MCF 10A (cell line): ENCODE measurements around the gene PRH1. TPM values are rescaled to one million over a fixed set of nuclear protein-coding genes. Genes with fewer than 3 reads are reported as not detected.

Experiments
- BruUV-seq: library from RNA; stranded (reverse); fragments of 400-500 nt; replicated peaks from 2 replicates; lab custom pipeline; 2021; lab: Mats Ljungman, UMichigan
- CTCF ChIA-PET: fragments of 300-600 bp; sonication (Branson Sonifier 250); formaldehyde crosslinking; extraction: SDS; loops from one replicate; lab custom pipeline; 2021; ENCODE audit warnings: antibody characterized with exemption, inconsistent platforms; lab: Yijun Ruan, JAX
- POLR2A ChIA-PET: fragments of 300-600, 350-650 bp; sonication (Branson Sonifier 250); formaldehyde crosslinking; extraction: SDS; loops from one replicate; lab custom pipeline; 2020; ENCODE audit warnings: antibody characterized with exemption, inconsistent platforms; lab: Yijun Ruan, JAX
- DNase-seq: peaks from one replicate; pipeline ENCODE4 v3.0.0-alpha.2; 2018; ENCODE audit not compliant: unreplicated experiment
- H3K27ac Mint-ChIP-seq: one replicate; pipeline ENCODE4 v1.8.0; 2022; ENCODE audit warnings: mild to moderate bottlenecking, low read depth, mixed read lengths; ENCODE audit not compliant: unreplicated experiment
- H3K27me3 Mint-ChIP-seq: one replicate; pipeline ENCODE4 v1.8.0; 2022; ENCODE audit warnings: mixed read lengths; ENCODE audit not compliant: insufficient read depth, unreplicated experiment
- H3K36me3 Mint-ChIP-seq: one replicate; pipeline ENCODE4 v1.8.0; 2022; ENCODE audit warnings: mild to moderate bottlenecking, moderate library complexity, mixed read lengths; ENCODE audit not compliant: insufficient read depth, unreplicated experiment
- H3K4me1 Mint-ChIP-seq: one replicate; pipeline ENCODE4 v1.8.0; 2022; ENCODE audit warnings: mixed read lengths; ENCODE audit not compliant: insufficient read depth, unreplicated experiment
- H3K4me3 Mint-ChIP-seq: one replicate; pipeline ENCODE4 v1.8.0; 2022; ENCODE audit warnings: mild to moderate bottlenecking, moderate library complexity, mixed read lengths; ENCODE audit not compliant: unreplicated experiment
- H3K9me3 Mint-ChIP-seq: one replicate; pipeline ENCODE4 v1.8.0; 2022; ENCODE audit warnings: mixed read lengths; ENCODE audit not compliant: unreplicated experiment
- CTCF ChIP-seq: fragments of 200-600 bp; IDR thresholded peaks from one replicate; pipeline ENCODE4 v1.8.0; 2022; ENCODE audit warnings: antibody characterized with exemption, mild to moderate bottlenecking; ENCODE audit not compliant: unreplicated experiment
- intact Hi-C: fragments of 100-400 bp; cut with micrococcal nuclease; formaldehyde crosslinking; loops from 2 replicates; pipeline ENCODE4 v1.14.1; 2022
- total RNA-seq: library from RNA; stranded (reverse); gene quantifications from 2 replicates; pipeline ENCODE4 v1.2.3, GENCODE V29; 2022

Gene PRH1
- total RNA-seq, 1 experiment from 2014 or later = 11.4 TPM

- BruUV-seq = no TSS peak
- CTCF ChIA-PET = interaction anchor here (0.7 to 1.9 kb wide), 2 partner anchors 32 to 289 kb away, joined by 3 to 4 read pairs; no protein-coding TSS in a partner anchor
- intact Hi-C loops = no loop called here
- peaks cover 10% of the 10 kb centered on the region for H3K36me3 Mint-ChIP-seq
- no peak overlapping the region for H3K27ac Mint-ChIP-seq
- POLR2A ChIA-PET = interaction anchor here (0.6 to 1.2 kb wide), 2 partner anchors 53 to 261 kb away, joined by 3 read pairs; no protein-coding TSS in a partner anchor
- H3K4me3 Mint-ChIP-seq = no peak overlapping the region
- no peaks in the 10 kb centered on the region for H3K27me3 Mint-ChIP-seq
- no peaks in the 10 kb centered on the region for H3K9me3 Mint-ChIP-seq
- DNase-seq = no peak
- TF ChIP-seq CTCF = no peak
- no peaks in the 10 kb centered on the region for H3K4me1 Mint-ChIP-seq
Measured at GRCh38 chr12:10910380-10910779, 26.3 kb upstream of the PRH1 start.

- POLR2A ChIA-PET = no interaction called here
- H3K36me3 Mint-ChIP-seq = peaks cover 6% of the 10 kb centered on the region
- intact Hi-C loops = no loop called here
- no peak for TF ChIP-seq CTCF
- H3K4me3 Mint-ChIP-seq = no peak within 1 kb of the TSS
- no peaks in the 10 kb centered on the region for H3K4me1 Mint-ChIP-seq
- no peak for DNase-seq
- no peaks in the 10 kb centered on the region for H3K9me3 Mint-ChIP-seq
- no peak within 1 kb of the TSS for H3K27ac Mint-ChIP-seq
- H3K27me3 Mint-ChIP-seq = no peaks in the 10 kb centered on the region
- no TSS peak for BruUV-seq
- CTCF ChIA-PET = interaction anchor here (0.6 to 1.9 kb wide), 2 partner anchors 21 to 290 kb away, joined by 3 to 4 read pairs; no protein-coding TSS in a partner anchor
Measured at GRCh38 chr12:10909462-10909861, 25.4 kb upstream of the PRH1 start, which contains the start of gene TAS2R13. TAS2R13 (minus strand) TSS chr12:10909562; CDS start chr12:10909298, 264 bp downstream.

- no peaks in the 10 kb centered on the region for H3K9me3 Mint-ChIP-seq
- DNase-seq = no peak
- ChIA-PET POLR2A (no interaction called here), CTCF (interaction anchor here (0.8 kb wide), 1 partner anchor 48 kb away, joined by 3 read pairs; no protein-coding TSS in a partner anchor)
- no peak overlapping the region for H3K4me3 Mint-ChIP-seq
- TF ChIP-seq CTCF = no peak
- BruUV-seq = no TSS peak
- H3K4me1 Mint-ChIP-seq = no peaks in the 10 kb centered on the region
- intact Hi-C loops = no loop called here
- H3K27ac Mint-ChIP-seq = no peak overlapping the region
- H3K27me3 Mint-ChIP-seq = no peaks in the 10 kb centered on the region
- no peaks in the 10 kb centered on the region for H3K36me3 Mint-ChIP-seq
Measured at GRCh38 chr12:10904686-10905085, 20.6 kb upstream of the PRH1 start.

DNA sequence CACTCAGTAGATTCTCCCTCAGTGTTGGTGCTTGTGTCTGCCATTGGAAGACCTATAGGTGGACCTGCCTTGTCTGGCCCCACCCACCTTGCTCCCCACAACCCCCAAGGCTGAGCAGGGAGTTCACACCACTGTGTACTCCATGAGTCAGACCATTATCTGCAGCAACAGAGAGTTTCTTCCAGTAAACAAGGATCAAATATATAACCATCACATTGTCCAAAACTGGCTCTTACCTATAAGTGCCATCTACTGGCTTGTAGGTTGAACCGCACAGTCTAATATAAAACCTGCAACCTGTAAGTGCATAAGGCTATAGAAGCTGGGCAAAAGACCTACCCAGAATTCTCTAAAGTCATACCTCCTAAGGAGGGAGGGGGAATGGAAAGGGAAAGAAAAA is 17.4 kb upstream of the PRH1 start:
- DNase-seq = no peak
- no peak for TF ChIP-seq CTCF
- no peak overlapping the region for H3K27ac Mint-ChIP-seq
- no TSS peak for BruUV-seq
- H3K27me3 Mint-ChIP-seq = no peaks in the 10 kb centered on the region
- ChIA-PET CTCF (no interaction called here), POLR2A (interaction anchor here (0.9 kb wide), 1 partner anchor 270 kb away, joined by 3 read pairs; no protein-coding TSS in a partner anchor)
- H3K4me3 Mint-ChIP-seq = no peak overlapping the region
- no peaks in the 10 kb centered on the region for H3K36me3 Mint-ChIP-seq
- intact Hi-C loops = no loop called here
- H3K4me1 Mint-ChIP-seq = no peaks in the 10 kb centered on the region
- peaks cover 8% of the 10 kb centered on the region for H3K9me3 Mint-ChIP-seq
